ENCODE results near the gene PRKRIP1. TPM values are rescaled to one million over a fixed set of nuclear protein-coding genes. Genes with fewer than 3 reads are reported as not detected.

Gene PRKRIP1
- total RNA-seq, 1 experiment from 2014 or later = 24.9 TPM

DNA sequence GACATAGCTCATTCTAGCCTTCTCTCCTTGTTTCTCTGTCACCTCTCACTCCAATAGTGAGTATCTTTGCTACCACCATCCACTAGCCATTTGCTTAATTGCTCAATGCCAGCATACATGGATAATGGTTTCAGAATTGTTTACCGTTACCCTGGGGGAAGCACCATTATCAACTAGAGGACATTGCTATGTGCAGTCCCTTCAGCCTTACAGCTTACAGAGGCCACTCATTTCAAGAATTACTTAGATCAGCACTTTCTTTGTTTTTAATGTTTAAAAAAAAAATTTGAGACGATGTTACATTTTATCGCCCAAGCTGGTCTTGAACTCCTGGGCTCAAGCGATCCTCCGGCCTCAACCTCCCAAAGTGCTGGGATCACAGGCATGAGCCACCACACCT, 22.4 kb downstream of the PRKRIP1 start:
- BruUV-seq (replicated peaks) = no TSS peak
- ChIA-PET CTCF (interaction anchor here (0.8 kb wide), 1 partner anchor 32 kb away, joined by 8 read pairs; no protein-coding TSS in a partner anchor), POLR2A (interaction anchor here (0.7 kb wide), 1 partner anchor 10 kb away, joined by 3 read pairs; no protein-coding TSS in a partner anchor)

DNA sequence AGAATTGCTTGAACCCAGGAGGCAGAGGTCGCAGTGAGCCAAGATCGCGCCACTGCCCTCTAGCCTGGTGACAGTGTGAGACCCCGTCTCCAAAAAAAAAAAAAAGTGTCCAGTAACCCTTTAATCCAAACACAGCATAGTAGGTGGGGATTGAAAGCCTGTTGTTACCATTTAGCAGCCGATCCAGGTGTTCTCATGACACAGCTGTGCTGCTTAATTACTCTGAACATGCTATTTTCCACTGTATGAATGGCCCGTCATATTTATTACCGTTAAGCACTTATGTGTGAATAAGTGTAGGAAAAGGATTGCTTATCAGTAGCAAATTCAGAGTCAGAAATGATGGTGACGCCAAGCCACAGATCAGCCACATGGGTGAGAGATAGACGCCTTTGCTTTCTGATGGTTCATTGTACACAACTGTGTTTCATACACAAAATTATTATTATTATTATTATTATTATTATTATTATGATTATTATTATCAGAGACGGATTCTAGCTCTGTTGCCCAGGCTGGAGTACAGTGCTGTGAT, 25.6 kb downstream of the PRKRIP1 start:
- H3K9me3 ChIP-seq (ENCODE audit: control insufficient read depth, insufficient read depth, low read depth, low read length) = no peaks in the 10 kb centered on the region
- no peak overlapping the region for H3K27ac ChIP-seq (ENCODE audit: low read length)
- ChIA-PET CTCF (interaction anchor here (1.0 kb wide), 1 partner anchor 9 kb away, joined by 4 read pairs; no protein-coding TSS in a partner anchor), POLR2A (no interaction called here)
- H3K36me3 ChIP-seq (ENCODE audit: control insufficient read depth, insufficient read depth, low read length) = no peaks in the 10 kb centered on the region; the same call in 1 of the 2 replicates
- DNase-seq (ENCODE audit: low read depth, low spot score) = no peak
- no peak for ATAC-seq
- no peaks in the 10 kb centered on the region for H3K4me1 ChIP-seq (ENCODE audit: control insufficient read depth, insufficient read depth, low read length)
- no peak overlapping the region for H3K4me3 ChIP-seq (ENCODE audit: low read depth in 2 of 2, low read length in 2 of 2)
- TF ChIP-seq, protein P1, sequence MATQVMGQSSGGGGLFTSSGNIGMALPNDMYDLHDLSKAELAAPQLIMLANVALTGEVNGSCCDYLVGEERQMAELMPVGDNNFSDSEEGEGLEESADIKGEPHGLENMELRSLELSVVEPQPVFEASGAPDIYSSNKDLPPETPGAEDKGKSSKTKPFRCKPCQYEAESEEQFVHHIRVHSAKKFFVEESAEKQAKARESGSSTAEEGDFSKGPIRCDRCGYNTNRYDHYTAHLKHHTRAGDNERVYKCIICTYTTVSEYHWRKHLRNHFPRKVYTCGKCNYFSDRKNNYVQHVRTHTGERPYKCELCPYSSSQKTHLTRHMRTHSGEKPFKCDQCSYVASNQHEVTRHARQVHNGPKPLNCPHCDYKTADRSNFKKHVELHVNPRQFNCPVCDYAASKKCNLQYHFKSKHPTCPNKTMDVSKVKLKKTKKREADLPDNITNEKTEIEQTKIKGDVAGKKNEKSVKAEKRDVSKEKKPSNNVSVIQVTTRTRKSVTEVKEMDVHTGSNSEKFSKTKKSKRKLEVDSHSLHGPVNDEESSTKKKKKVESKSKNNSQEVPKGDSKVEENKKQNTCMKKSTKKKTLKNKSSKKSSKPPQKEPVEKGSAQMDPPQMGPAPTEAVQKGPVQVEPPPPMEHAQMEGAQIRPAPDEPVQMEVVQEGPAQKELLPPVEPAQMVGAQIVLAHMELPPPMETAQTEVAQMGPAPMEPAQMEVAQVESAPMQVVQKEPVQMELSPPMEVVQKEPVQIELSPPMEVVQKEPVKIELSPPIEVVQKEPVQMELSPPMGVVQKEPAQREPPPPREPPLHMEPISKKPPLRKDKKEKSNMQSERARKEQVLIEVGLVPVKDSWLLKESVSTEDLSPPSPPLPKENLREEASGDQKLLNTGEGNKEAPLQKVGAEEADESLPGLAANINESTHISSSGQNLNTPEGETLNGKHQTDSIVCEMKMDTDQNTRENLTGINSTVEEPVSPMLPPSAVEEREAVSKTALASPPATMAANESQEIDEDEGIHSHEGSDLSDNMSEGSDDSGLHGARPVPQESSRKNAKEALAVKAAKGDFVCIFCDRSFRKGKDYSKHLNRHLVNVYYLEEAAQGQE (IDR thresholded peaks at IDR 0.05; ENCODE audit: insufficient read depth in 1 of 2, low read depth in 2 of 2, low read length in 1 of 2) = no peak
- TF ChIP-seq TCF7L2 (IDR thresholded peaks at IDR 0.05; ENCODE audit: low read depth, low read length) = no peak
- TF ChIP-seq, protein P2, sequence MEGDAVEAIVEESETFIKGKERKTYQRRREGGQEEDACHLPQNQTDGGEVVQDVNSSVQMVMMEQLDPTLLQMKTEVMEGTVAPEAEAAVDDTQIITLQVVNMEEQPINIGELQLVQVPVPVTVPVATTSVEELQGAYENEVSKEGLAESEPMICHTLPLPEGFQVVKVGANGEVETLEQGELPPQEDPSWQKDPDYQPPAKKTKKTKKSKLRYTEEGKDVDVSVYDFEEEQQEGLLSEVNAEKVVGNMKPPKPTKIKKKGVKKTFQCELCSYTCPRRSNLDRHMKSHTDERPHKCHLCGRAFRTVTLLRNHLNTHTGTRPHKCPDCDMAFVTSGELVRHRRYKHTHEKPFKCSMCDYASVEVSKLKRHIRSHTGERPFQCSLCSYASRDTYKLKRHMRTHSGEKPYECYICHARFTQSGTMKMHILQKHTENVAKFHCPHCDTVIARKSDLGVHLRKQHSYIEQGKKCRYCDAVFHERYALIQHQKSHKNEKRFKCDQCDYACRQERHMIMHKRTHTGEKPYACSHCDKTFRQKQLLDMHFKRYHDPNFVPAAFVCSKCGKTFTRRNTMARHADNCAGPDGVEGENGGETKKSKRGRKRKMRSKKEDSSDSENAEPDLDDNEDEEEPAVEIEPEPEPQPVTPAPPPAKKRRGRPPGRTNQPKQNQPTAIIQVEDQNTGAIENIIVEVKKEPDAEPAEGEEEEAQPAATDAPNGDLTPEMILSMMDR (IDR thresholded peaks at IDR 0.05) = no peak
- intact Hi-C loops (cut with micrococcal nuclease; ENCODE audit: unreplicated experiment) (no loop called here), in situ Hi-C loops (cut with HindIII; ENCODE audit: low pct_unique_long_range_greater_than_20kb, low sequenced_read_pairs) (no loop called here)
- BruUV-seq (replicated peaks) = no TSS peak
- H3K27me3 ChIP-seq (ENCODE audit: control insufficient read depth, insufficient read depth, low read length) = no peaks in the 10 kb centered on the region

More for the DNA sequence above, 22.4 kb downstream of the PRKRIP1 start:
- H3K4me1 ChIP-seq (ENCODE audit: control insufficient read depth, insufficient read depth, low read length) = no peaks in the 10 kb centered on the region
- no peak for TF ChIP-seq SIN3A (IDR thresholded peaks at IDR 0.05; ENCODE audit: borderline replicate concordance, insufficient read depth, low read depth, low read length)
- no peak for TF ChIP-seq POLR2AphosphoS5 (IDR thresholded peaks at IDR 0.05; ENCODE audit: low read depth, low read length)
- TF ChIP-seq, protein P1 (IDR thresholded peaks at IDR 0.05; ENCODE audit: insufficient read depth in 1 of 2, low read depth in 2 of 2, low read length in 1 of 2) = no peak
- TF ChIP-seq, protein P2 (IDR thresholded peaks at IDR 0.05) = no peak
- no peak for TF ChIP-seq TCF7L2 (IDR thresholded peaks at IDR 0.05; ENCODE audit: low read depth, low read length)
- H3K9me3 ChIP-seq (ENCODE audit: control insufficient read depth, insufficient read depth, low read depth, low read length) = no peaks in the 10 kb centered on the region
- H3K27ac ChIP-seq (ENCODE audit: low read length) = no peak overlapping the region
- no peak for ATAC-seq
- in situ Hi-C loops (cut with HindIII; ENCODE audit: low pct_unique_long_range_greater_than_20kb, low sequenced_read_pairs) (loop anchor here (10.0 kb wide), 1 partner anchor 134 kb away; the partner anchor contains the start of gene SH2B2), intact Hi-C loops (cut with micrococcal nuclease; ENCODE audit: unreplicated experiment) (no loop called here)
- H3K4me3 ChIP-seq (ENCODE audit: low read depth in 2 of 2, low read length in 2 of 2) = no peak overlapping the region
- DNase-seq (ENCODE audit: low read depth, low spot score) = no peak
- H3K27me3 ChIP-seq (ENCODE audit: control insufficient read depth, insufficient read depth, low read length) = no peaks in the 10 kb centered on the region
- no peaks in the 10 kb centered on the region for H3K36me3 ChIP-seq (ENCODE audit: control insufficient read depth, insufficient read depth, low read length)

All from Panc1 (cell line).